Measurements from ENCODE around the gene KLHL21. TPM values are rescaled to one million over a fixed set of nuclear protein-coding genes. Genes with fewer than 3 reads are reported as not detected.
"Not testable (repeated sequence)": the region's sequence is repeated elsewhere in the genome, so short reads cannot be mapped to it uniquely, and the experiment has no call there.

Gene KLHL21
- total RNA-seq, 1 donor from 2014 or later = 25.9 TPM

DNA sequence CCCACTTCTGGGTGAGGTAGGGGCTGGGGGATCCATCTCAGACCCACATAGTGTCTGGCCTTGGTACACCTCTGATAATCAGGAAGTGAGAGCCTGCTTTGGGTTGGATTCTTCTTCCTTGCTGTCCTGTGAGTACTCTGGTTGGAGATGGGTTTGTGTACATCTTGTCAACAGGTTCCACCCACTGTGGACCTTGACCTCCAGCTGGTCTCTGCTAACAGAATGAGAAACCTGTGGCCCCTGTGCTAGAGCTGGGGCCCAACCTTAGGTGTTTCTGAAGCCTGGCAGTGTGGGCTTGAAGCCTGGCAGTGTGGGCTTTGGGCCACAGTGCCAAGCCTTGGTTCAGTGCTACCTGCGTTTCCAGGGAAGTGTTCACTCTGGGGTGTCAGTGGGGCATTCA, 20.3 kb downstream of the KLHL21 start:
- DNase-seq = no peak

DNA sequence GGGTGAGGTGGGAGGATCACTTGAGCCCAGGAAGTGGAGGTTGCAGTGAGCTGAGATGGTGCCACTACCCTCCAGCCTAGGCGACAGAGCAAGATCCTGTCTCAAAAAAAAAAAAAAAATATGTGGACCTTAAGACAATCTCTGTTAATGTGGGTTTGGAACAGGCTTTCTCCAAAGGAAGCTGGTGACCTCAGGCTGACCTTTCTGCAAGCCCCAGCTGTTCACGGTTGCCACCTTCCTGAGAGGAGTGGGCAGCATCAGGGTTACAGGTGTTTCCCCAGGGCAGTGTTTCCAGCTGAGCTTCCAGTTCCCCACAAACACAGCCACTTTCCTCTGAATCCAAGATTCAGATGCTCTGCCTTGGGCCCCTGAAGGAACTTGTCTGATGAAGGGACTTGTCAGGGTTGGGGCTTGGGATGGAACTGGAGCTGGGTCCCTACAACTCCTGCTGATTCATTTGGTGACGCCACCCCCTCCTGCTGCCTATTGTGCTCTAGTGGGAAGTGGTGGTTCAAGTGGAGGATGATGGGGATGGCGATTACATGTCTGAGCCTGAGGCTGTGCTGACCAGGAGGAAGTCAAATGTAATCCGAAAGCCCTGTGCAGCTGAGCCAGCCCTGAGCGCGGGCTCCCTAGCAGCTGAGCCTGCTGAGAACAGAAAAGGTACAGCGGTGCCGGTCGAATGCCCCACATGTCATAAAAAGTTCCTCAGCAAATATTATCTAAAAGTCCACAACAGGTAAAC, 20.9 kb downstream of the KLHL21 start:
- DNase-seq = peak; percentile 64

GRCh38 chr1:6580593-6581409, 21.9 kb downstream of the KLHL21 start:
- peak; percentile 37 for DNase-seq

DNA sequence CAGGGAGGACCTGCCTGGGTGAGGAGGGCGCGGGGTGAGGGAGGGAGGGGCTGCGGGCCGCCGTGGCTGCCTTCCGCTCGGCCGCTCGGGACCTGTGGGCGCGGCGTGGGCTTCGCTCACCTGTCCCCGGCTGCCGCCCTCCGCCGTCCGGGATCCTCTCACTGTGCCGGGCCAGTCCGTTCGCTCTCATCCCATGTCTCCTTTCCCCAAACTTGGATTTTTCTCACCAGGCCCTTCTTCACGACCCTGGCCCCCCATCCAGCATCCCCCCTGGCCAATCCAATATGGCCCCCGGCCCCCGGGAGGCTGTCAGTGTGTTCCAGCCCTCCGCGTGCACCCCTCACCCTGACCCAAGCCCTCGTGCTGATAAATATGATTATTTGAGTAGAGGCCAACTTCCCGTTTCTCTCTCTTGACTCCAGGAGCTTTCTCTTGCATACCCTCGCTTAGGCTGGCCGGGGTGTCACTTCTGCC, 22.5 kb downstream of the KLHL21 start:
- no peak for DNase-seq

- peak; percentile 98 for DNase-seq
These were observed 23.1 kb downstream of the KLHL21 start, which contains the start of gene ZBTB48 for GRCh38 chr1:6579374-6580118. TSS of gene ZBTB48 (plus strand) at chr1:6579994. CDS start at chr1:6580610, 616 bp downstream.

DNA sequence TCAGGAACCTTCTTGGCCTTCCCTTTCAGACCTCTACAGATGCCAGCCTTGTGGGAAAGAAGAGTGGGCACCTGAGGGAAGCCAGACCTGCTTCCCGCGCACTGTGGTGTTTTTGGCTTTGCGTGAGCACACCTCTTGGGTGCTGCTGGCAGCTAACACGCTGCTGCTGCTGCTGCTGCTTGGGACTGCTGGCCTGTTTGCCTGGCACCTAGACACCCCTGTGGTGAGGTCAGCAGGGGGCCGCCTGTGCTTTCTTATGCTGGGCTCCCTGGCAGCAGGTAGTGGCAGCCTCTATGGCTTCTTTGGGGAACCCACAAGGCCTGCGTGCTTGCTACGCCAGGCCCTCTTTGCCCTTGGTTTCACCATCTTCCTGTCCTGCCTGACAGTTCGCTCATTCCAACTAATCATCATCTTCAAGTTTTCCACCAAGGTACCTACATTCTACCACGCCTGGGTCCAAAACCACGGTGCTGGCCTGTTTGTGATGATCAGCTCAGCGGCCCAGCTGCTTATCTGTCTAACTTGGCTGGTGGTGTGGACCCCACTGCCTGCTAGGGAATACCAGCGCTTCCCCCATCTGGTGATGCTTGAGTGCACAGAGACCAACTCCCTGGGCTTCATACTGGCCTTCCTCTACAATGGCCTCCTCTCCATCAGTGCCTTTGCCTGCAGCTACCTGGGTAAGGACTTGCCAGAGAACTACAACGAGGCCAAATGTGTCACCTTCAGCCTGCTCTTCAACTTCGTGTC, 23.9 kb downstream of the KLHL21 start:
- DNase-seq = no peak

- DNase-seq = no peak
These were observed 24.7 kb downstream of the KLHL21 start for GRCh38 chr1:6577831-6578525.

DNA sequence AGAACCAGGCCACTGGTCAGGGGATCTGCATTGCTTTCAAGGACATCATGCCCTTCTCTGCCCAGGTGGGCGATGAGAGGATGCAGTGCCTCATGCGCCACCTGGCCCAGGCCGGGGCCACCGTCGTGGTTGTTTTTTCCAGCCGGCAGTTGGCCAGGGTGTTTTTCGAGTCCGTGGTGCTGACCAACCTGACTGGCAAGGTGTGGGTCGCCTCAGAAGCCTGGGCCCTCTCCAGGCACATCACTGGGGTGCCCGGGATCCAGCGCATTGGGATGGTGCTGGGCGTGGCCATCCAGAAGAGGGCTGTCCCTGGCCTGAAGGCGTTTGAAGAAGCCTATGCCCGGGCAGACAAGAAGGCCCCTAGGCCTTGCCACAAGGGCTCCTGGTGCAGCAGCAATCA, 27.9 kb downstream of the KLHL21 start:
- no peak for DNase-seq

GRCh38 chr1:6574025-6574620, 28.5 kb downstream of the KLHL21 start:
- no peak for DNase-seq

- DNase-seq = no peak
These were observed 29.9 kb downstream of the KLHL21 start for GRCh38 chr1:6572653-6573383.

DNA sequence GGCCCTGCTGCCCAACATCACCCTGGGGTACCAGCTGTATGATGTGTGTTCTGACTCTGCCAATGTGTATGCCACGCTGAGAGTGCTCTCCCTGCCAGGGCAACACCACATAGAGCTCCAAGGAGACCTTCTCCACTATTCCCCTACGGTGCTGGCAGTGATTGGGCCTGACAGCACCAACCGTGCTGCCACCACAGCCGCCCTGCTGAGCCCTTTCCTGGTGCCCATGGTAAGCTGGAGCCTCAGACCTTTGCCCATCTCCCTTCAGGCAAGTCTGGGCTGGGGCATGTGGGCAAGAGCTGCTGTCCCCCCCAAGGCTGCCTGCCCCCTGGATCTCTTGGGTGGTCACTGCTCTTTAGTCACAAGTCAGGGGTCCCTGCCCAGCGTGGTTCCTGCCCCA, 31.7 kb downstream of the KLHL21 start:
- no peak for DNase-seq

GRCh38 chr1:6570100-6570499, 32.6 kb downstream of the KLHL21 start:
- DNase-seq = no peak

GRCh38 chr1:6569033-6569432, 33.6 kb downstream of the KLHL21 start:
- no peak for DNase-seq

- DNase-seq = no peak
These were observed 42.4 kb downstream of the KLHL21 start for GRCh38 chr1:6560267-6560666.

DNA sequence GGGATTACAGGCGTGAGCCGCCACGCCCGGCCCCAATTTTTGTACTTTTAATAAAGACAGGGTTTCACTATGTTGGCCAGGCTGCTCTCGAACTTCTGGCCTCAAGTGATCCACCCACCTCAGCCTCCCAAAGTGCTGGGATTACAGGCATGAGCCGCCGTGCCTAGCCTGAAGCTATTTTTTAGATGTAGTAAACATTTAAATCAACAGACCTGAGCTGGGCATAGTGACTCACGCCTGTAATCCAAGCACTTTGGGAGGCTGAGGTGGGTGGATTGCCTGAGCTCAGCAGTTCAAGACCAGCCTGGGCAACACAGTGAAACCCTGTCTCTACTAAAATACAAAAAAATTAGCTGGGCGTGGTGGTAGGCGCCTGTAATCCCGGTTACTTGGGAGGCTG, 43.5 kb downstream of the KLHL21 start:
- not testable (repeated sequence) for DNase-seq

- no peak for DNase-seq
These were observed 45.1 kb downstream of the KLHL21 start for GRCh38 chr1:6557597-6557996.

GRCh38 chr1:6554907-6555778, 47.5 kb downstream of the KLHL21 start, which contains the start of gene TAS1R1:
TSS of gene TAS1R1 (plus strand) at chr1:6555307. CDS start at chr1:6555374, 67 bp downstream.
- peak; percentile 13 for DNase-seq

DNA sequence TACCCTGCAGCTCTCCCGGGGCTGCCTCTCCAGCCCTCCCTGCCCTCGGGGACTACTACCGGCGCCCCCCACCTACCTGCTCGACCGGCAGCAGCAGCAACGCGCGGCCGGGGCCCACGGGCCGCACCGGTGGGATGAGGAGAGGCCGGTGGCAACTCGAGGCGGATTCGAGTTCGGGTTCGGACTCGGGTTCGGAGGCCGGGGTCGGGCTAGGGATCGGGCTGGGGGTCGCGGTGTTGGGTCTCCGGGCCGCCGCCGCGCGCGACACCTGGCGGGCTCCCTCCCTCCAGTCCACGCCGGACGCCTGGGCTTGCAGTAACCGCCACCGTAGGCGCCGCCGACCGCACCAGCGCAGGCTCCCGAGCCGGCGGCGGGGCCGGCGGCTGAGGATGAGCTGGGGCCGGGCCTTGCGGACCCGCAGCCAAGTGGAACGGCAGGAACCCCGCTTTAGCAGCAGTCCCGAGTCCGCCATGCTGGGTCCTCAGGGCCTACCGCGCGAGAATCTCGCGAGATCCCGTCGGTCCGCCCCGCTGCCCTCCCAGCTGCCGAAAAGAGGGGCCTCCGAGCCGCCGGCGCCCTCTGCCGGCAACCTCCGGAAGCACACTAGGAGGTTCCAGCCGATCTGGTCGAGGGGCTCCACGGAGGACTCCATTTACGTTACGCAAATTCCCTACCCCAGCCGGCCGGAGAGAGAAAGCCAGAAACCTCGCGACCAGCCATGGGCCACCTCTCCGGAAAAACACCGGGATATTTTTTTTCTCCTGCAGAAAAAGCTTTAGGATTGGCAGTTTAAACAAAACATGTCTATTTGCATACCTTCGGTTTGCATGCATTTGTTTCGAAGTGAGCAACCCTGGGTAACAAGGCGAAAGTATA, 48.4 kb downstream of the KLHL21 start, which contains the start of gene NOL9:
TSS of gene NOL9 (minus strand) at position 483 of the 876 bp plus-strand sequence. CDS start at position 472, 11 bp downstream.
- DNase-seq = peak; percentile 95

Data from dermis blood vessel endothelial cell (primary cell).